Measurements from ENCODE around the gene CCDC192.
"Not testable (repeated sequence)": the region's sequence is repeated elsewhere in the genome, so short reads cannot be mapped to it uniquely, and the experiment has no call there.

Gene CCDC192

GRCh38 chr5:127846884-127847283 lies 143.7 kb downstream of the CCDC192 start:
- no peak for DNase-seq

- DNase-seq, result not testable (repeated sequence)
Measured at GRCh38 chr5:127847641-127848040, 144.4 kb downstream of the CCDC192 start.

GRCh38 chr5:127848098-127848497 lies 144.9 kb downstream of the CCDC192 start:
- DNase-seq, result no peak

GRCh38 chr5:127849408-127849807 lies 146.2 kb downstream of the CCDC192 start:
- DNase-seq, result no peak

- no peak for DNase-seq
Measured at GRCh38 chr5:127849891-127850290, 146.7 kb downstream of the CCDC192 start.

GRCh38 chr5:127851964-127852363 lies 148.8 kb downstream of the CCDC192 start:
- DNase-seq, result no peak

GRCh38 chr5:127854520-127854919 lies 151.3 kb downstream of the CCDC192 start:
- no peak for DNase-seq

GRCh38 chr5:127856292-127856691 lies 153.1 kb downstream of the CCDC192 start:
- DNase-seq, result no peak

GRCh38 chr5:127858116-127858784 lies 155.1 kb downstream of the CCDC192 start:
- DNase-seq, result no peak

- no peak for DNase-seq
Measured at GRCh38 chr5:127860291-127860690, 157.1 kb downstream of the CCDC192 start.

- DNase-seq, result no peak
Measured at GRCh38 chr5:127863161-127863560, 160.0 kb downstream of the CCDC192 start.

GRCh38 chr5:127863610-127864395 lies 160.6 kb downstream of the CCDC192 start:
- no peak for DNase-seq

GRCh38 chr5:127864511-127864910 lies 161.3 kb downstream of the CCDC192 start:
- no peak for DNase-seq

- no peak for DNase-seq
Measured at GRCh38 chr5:127865273-127865672, 162.1 kb downstream of the CCDC192 start.

- DNase-seq, result peak; percentile 27
Measured at GRCh38 chr5:127867022-127867783, 164.0 kb downstream of the CCDC192 start.

- DNase-seq, result no peak
Measured at GRCh38 chr5:127870914-127871313, 167.7 kb downstream of the CCDC192 start.

GRCh38 chr5:127871503-127872153 lies 168.4 kb downstream of the CCDC192 start:
- no peak for DNase-seq

- DNase-seq, result no peak
Measured at GRCh38 chr5:127872494-127872893, 169.3 kb downstream of the CCDC192 start.

GRCh38 chr5:127875235-127876021 lies 172.2 kb downstream of the CCDC192 start:
- DNase-seq, result peak; percentile 59

- no peak for DNase-seq
Measured at GRCh38 chr5:127876384-127876783, 173.2 kb downstream of the CCDC192 start.

- DNase-seq, result no peak
Measured at GRCh38 chr5:127878174-127878750, 175.1 kb downstream of the CCDC192 start.

Measured in right kidney (tissue), 1 donor.